HEK293 (cell line): ENCODE results near the gene S100A12.

Experiments
- CTCF ChIA-PET: fragments of 350-600 bp; formaldehyde crosslinking; extraction: SDS; loops from one replicate; lab custom pipeline; 2021; ENCODE audit warnings: antibody characterized with exemption; lab: Yijun Ruan, JAX
- POLR2A ChIA-PET: fragments of 300-600 bp; formaldehyde crosslinking; extraction: SDS; loops from one replicate; lab custom pipeline; 2020; ENCODE audit warnings: antibody characterized with exemption, inconsistent platforms; lab: Yijun Ruan, JAX
- H3K27ac ChIP-seq: fragments of 200-500 bp; sonication (Bioruptor generic); 2 replicates; pipeline ENCODE4 v1.5.1; 2014; ENCODE audit warnings: low read depth, low read length, control low read depth, inconsistent platforms; ENCODE audit errors: extremely low read depth
- H3K36me3 ChIP-seq, 2 experiments: fragments of 200-500 bp in 1 of 2; sonication (Bioruptor generic) in 1 of 2; 1 replicate in 1 of 2; 2 replicates in 1 of 2; pipeline ENCODE4 v1.5.1; 2014 to 2017; ENCODE audit warnings: inconsistent platforms in 2 of 2, low read length in 2 of 2; ENCODE audit not compliant: control insufficient read depth in 2 of 2, insufficient read depth in 1 of 2
- H3K4me1 ChIP-seq: fragments of 200-500 bp; sonication (Bioruptor generic); 2 replicates; pipeline ENCODE4 v1.5.1; 2014; ENCODE audit warnings: mild to moderate bottlenecking, low read length, inconsistent platforms; ENCODE audit not compliant: control insufficient read depth, insufficient read depth
- H3K4me3 ChIP-seq: 2 replicates; pipeline ENCODE4 v1.5.1; 2011; ENCODE audit warnings: low read depth, mild to moderate bottlenecking, control low read depth, low read length, moderate library complexity
- H3K9me3 ChIP-seq: fragments of 200-500 bp; sonication (Bioruptor generic); 2 replicates; pipeline ENCODE4 v1.5.1; 2014; ENCODE audit warnings: low read depth, low read length, inconsistent platforms; ENCODE audit not compliant: control insufficient read depth, insufficient read depth
- KLF7 ChIP-seq: fragments of 450-650 bp; formaldehyde crosslinking; IDR thresholded peaks from 2 replicates; pipeline ENCODE4 v1.5.1; 2016; ENCODE audit warnings: missing biosample characterization, missing genetic modification characterization, borderline replicate concordance
- SCRT2 ChIP-seq: fragments of 450-650 bp; formaldehyde crosslinking; IDR thresholded peaks from 2 replicates; pipeline ENCODE4 v1.5.1; 2016; ENCODE audit warnings: missing biosample characterization, missing genetic modification characterization
- ZBTB11 ChIP-seq: fragments of 450-650 bp; formaldehyde crosslinking; conservative IDR thresholded peaks from 2 replicates; pipeline ENCODE4 v1.5.1; 2016; ENCODE audit warnings: low read depth, missing biosample characterization, missing genetic modification characterization
- ZNF146 ChIP-seq: fragments of 450-650 bp; formaldehyde crosslinking; IDR thresholded peaks from 2 replicates; pipeline ENCODE4 v1.5.1; 2016; ENCODE audit warnings: missing biosample characterization, missing genetic modification characterization
- ZNF2 ChIP-seq: fragments of 450-650 bp; formaldehyde crosslinking; IDR thresholded peaks from 2 replicates; pipeline ENCODE4 v1.5.1; 2016; ENCODE audit warnings: missing biosample characterization, missing genetic modification characterization
- ZNF510 ChIP-seq: fragments of 450-650 bp; formaldehyde crosslinking; IDR thresholded peaks from 2 replicates; pipeline ENCODE4 v1.5.1; 2018; ENCODE audit warnings: mild to moderate bottlenecking, missing genetic modification characterization, missing biosample characterization; ENCODE audit not compliant: insufficient replicate concordance
- ZNF561 ChIP-seq: fragments of 450-650 bp; IDR thresholded peaks from 2 replicates; pipeline ENCODE4 v1.5.1; 2018; ENCODE audit warnings: missing biosample characterization, missing genetic modification characterization, borderline replicate concordance
- ZNF596 ChIP-seq: fragments of 450-650 bp; IDR thresholded peaks from 2 replicates; pipeline ENCODE4 v1.5.0; 2018; ENCODE audit warnings: missing biosample characterization, mild to moderate bottlenecking, missing genetic modification characterization, moderate library complexity
- ZSCAN18 ChIP-seq: fragments of 450-650 bp; formaldehyde crosslinking; IDR thresholded peaks from 2 replicates; pipeline ENCODE4 v1.5.1; 2016; ENCODE audit warnings: missing biosample characterization, missing genetic modification characterization
- TF ChIP-seq, protein P1 (sequence below): fragments of 450-650 bp; formaldehyde crosslinking; IDR thresholded peaks from 2 replicates; pipeline ENCODE4 v1.5.1; 2017; ENCODE audit warnings: missing biosample characterization, missing genetic modification characterization
- TF ChIP-seq, protein P2 (sequence below): fragments of 450-650 bp; formaldehyde crosslinking; IDR thresholded peaks from 2 replicates; pipeline ENCODE4 v1.5.1; 2016; ENCODE audit warnings: missing biosample characterization, missing genetic modification characterization
- TF ChIP-seq, protein P3 (sequence below): fragments of 450-650 bp; formaldehyde crosslinking; IDR thresholded peaks from 2 replicates; pipeline ENCODE4 v1.5.1; 2016; ENCODE audit warnings: missing biosample characterization, missing genetic modification characterization
- TF ChIP-seq, protein P4 (sequence below): fragments of 450-650 bp; formaldehyde crosslinking; conservative IDR thresholded peaks from 2 replicates; pipeline ENCODE4 v1.5.1; 2016; ENCODE audit warnings: low read depth, missing biosample characterization, missing genetic modification characterization

The S100A12 gene

GRCh38 chr1:153390938-153391710 lies 15.7 kb upstream of the S100A12 start, which contains the start of gene S100A8:
Gene S100A8, minus strand, starts transcription at chr1:153391073. Its CDS starts 538 bp downstream, at chr1:153390535.
- CTCF ChIA-PET, result interaction anchor here (0.6 kb wide), 1 partner anchor 114 kb away, joined by 3 read pairs; no protein-coding TSS in a partner anchor
- TF ChIP-seq ZNF2 (tag by site-specific recombination) (no peak), ZSCAN18 (tag by site-specific recombination) (no peak), ZBTB11 (tag by site-specific recombination) (no peak), SCRT2 (tag by site-specific recombination) (no peak), ZNF561 (no peak), ZNF596 (tag by site-specific recombination) (no peak), KLF7 (tag by site-specific recombination) (no peak), ZNF510 (tag by site-specific recombination) (no peak), ZNF146 (tag by site-specific recombination) (no peak)
- TF ChIP-seq, protein P1, sequence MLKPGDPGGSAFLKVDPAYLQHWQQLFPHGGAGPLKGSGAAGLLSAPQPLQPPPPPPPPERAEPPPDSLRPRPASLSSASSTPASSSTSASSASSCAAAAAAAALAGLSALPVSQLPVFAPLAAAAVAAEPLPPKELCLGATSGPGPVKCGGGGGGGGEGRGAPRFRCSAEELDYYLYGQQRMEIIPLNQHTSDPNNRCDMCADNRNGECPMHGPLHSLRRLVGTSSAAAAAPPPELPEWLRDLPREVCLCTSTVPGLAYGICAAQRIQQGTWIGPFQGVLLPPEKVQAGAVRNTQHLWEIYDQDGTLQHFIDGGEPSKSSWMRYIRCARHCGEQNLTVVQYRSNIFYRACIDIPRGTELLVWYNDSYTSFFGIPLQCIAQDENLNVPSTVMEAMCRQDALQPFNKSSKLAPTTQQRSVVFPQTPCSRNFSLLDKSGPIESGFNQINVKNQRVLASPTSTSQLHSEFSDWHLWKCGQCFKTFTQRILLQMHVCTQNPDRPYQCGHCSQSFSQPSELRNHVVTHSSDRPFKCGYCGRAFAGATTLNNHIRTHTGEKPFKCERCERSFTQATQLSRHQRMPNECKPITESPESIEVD (tag by site-specific recombination), result no peak
- TF ChIP-seq, protein P2, sequence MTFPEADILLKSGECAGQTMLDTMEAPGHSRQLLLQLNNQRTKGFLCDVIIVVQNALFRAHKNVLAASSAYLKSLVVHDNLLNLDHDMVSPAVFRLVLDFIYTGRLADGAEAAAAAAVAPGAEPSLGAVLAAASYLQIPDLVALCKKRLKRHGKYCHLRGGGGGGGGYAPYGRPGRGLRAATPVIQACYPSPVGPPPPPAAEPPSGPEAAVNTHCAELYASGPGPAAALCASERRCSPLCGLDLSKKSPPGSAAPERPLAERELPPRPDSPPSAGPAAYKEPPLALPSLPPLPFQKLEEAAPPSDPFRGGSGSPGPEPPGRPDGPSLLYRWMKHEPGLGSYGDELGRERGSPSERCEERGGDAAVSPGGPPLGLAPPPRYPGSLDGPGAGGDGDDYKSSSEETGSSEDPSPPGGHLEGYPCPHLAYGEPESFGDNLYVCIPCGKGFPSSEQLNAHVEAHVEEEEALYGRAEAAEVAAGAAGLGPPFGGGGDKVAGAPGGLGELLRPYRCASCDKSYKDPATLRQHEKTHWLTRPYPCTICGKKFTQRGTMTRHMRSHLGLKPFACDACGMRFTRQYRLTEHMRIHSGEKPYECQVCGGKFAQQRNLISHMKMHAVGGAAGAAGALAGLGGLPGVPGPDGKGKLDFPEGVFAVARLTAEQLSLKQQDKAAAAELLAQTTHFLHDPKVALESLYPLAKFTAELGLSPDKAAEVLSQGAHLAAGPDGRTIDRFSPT (tag by site-specific recombination), result no peak
- TF ChIP-seq, protein P3, sequence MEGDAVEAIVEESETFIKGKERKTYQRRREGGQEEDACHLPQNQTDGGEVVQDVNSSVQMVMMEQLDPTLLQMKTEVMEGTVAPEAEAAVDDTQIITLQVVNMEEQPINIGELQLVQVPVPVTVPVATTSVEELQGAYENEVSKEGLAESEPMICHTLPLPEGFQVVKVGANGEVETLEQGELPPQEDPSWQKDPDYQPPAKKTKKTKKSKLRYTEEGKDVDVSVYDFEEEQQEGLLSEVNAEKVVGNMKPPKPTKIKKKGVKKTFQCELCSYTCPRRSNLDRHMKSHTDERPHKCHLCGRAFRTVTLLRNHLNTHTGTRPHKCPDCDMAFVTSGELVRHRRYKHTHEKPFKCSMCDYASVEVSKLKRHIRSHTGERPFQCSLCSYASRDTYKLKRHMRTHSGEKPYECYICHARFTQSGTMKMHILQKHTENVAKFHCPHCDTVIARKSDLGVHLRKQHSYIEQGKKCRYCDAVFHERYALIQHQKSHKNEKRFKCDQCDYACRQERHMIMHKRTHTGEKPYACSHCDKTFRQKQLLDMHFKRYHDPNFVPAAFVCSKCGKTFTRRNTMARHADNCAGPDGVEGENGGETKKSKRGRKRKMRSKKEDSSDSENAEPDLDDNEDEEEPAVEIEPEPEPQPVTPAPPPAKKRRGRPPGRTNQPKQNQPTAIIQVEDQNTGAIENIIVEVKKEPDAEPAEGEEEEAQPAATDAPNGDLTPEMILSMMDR (tag by site-specific recombination), result no peak
- TF ChIP-seq, protein P4, sequence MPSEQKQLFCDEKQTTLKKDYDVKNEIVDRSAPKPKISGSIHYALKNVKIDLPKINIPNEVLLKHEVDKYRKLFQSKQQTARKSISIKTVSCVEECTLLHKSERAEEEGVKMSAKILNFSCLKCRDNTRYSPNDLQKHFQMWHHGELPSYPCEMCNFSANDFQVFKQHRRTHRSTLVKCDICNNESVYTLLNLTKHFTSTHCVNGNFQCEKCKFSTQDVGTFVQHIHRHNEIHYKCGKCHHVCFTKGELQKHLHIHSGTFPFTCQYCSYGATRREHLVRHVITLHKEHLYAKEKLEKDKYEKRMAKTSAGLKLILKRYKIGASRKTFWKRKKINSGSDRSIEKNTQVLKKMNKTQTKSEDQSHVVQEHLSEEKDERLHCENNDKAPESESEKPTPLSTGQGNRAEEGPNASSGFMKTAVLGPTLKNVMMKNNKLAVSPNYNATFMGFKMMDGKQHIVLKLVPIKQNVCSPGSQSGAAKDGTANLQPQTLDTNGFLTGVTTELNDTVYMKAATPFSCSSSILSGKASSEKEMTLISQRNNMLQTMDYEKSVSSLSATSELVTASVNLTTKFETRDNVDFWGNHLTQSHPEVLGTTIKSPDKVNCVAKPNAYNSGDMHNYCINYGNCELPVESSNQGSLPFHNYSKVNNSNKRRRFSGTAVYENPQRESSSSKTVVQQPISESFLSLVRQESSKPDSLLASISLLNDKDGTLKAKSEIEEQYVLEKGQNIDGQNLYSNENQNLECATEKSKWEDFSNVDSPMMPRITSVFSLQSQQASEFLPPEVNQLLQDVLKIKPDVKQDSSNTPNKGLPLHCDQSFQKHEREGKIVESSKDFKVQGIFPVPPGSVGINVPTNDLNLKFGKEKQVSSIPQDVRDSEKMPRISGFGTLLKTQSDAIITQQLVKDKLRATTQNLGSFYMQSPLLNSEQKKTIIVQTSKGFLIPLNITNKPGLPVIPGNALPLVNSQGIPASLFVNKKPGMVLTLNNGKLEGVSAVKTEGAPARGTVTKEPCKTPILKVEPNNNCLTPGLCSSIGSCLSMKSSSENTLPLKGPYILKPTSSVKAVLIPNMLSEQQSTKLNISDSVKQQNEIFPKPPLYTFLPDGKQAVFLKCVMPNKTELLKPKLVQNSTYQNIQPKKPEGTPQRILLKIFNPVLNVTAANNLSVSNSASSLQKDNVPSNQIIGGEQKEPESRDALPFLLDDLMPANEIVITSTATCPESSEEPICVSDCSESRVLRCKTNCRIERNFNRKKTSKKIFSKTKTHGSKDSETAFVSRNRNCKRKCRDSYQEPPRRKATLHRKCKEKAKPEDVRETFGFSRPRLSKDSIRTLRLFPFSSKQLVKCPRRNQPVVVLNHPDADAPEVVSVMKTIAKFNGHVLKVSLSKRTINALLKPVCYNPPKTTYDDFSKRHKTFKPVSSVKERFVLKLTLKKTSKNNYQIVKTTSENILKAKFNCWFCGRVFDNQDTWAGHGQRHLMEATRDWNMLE (tag by site-specific recombination), result no peak
- Histone ChIP-seq H3K27ac (no peak within 1 kb of the TSS), H3K9me3 (no peaks in the 10 kb centered on the region), H3K4me1 (no peaks in the 10 kb centered on the region), H3K36me3 (no peaks in the 10 kb centered on the region), H3K4me3 (no peak within 1 kb of the TSS)
- POLR2A ChIA-PET, result interaction anchor here (0.6 kb wide), 1 partner anchor 259 kb away, joined by 4 read pairs; no protein-coding TSS in a partner anchor
